ENCODE results near the gene UTP25.

UTP25 gene

DNA sequence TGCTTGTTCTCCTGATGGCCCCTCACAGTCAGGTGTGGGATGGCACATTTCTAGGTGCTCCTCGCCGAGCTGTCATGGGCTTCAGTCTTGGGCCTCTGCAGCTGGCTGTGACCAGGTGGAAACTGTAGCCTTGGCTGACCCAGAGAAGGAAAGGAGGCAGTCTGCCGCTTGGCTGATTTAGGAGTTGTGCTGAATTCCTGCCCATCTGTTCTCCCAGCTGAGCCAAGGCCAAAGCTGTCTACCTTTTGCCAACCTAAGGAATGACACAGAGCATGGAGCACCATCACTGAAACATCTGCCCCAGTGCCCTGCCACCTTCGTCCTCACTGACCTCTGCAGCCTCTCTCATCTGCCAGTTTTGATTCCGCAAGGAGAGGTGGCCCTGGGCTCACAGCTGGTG lies 27.9 kb downstream of the UTP25 start:
- DNase-seq (ENCODE audit: low read depth in 1 of 2, low spot score in 1 of 2): no peak
- in situ Hi-C loops (cut with HindIII; ENCODE audit: low pct_unique_long_range_greater_than_20kb, low sequenced_read_pairs): no loop called here
- no peak for TF ChIP-seq JUND (IDR thresholded peaks at IDR 0.05; ENCODE audit: low read depth)

DNA sequence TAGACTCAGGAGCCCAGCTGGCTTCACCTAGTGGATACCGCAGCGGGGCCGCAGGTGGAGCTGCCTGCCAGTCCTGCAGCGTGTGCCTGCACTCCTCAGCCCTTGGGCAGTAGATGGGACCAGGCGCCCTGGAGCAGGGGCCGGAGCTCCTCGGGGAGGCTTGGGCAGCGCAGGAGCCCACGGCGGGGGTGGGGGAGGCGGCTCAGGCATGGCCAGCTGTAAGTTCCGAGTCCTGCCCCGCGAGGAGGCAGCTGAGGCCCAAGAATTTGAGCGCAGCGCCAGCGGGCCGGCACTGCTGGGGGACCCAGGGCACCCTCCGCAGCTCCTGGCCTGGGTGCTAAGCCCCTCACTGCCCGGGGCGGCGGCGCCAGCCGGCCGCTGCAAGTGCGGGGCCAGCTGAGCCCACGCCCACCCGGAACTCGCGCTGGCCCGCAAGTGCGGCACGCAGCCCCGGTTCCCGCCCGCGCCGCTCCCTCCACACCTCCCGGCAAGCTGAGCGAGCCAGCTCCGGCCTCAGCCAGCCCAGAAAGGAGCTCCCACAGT lies 30.9 kb downstream of the UTP25 start:
- in situ Hi-C loops (cut with HindIII; ENCODE audit: low pct_unique_long_range_greater_than_20kb, low sequenced_read_pairs): no loop called here
- no peak for DNase-seq (ENCODE audit: low read depth in 1 of 2, low spot score in 1 of 2)
- TF ChIP-seq JUND (IDR thresholded peaks at IDR 0.05; ENCODE audit: low read depth): no peak

DNA sequence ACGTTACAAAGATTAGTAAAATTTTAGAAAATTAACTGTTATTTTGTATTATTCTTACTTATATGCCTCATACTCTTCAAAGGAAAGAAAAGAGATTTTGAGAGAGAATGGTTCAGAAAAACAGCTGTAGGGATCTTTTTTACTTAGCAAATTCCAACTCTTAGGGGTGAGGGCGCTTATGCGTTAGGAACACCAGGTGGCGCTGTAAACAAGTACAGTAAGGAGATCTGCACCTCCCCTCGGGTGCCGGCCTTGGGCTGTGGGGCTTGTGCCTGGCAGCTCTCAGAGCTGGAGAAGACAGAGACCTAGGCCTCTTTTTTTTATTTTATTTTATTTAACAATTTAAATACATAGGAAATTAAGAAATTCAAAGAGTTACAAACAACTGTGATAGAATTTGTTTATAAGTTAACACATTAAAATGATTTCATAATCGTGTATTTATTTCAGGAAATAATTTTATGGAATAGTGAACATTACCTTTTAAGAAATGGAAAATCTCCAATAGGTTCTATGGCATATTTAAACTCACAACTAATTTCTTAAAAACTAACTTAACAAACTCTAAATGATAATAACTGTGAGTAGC lies 32.6 kb downstream of the UTP25 start:
- TF ChIP-seq JUND (IDR thresholded peaks at IDR 0.05; ENCODE audit: low read depth): no peak
- in situ Hi-C loops (cut with HindIII; ENCODE audit: low pct_unique_long_range_greater_than_20kb, low sequenced_read_pairs): no loop called here
- peak; percentile 86 to 95 for DNase-seq (ENCODE audit: low read depth in 1 of 2, low spot score in 1 of 2)

DNA sequence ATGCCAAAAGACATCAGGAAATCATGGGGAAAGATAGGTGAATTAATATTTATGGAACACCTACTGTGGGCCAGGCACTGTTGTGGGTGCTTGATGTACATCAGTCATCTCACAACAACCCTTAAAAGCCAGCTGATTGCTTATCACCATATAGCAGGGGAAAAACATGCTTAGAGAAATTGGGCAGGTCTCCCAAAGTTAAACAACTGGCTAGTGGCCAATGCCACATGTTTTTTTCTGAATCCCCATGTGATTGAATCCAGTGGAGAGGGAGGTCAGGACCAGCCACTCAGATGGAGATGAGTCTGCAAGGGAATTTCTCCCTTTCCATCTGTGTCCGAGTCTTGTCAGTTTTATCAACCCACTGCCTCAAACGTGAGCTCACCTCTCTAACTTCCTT lies 33.5 kb downstream of the UTP25 start:
- no peak for DNase-seq (ENCODE audit: low read depth in 1 of 2, low spot score in 1 of 2)
- TF ChIP-seq JUND (IDR thresholded peaks at IDR 0.05; ENCODE audit: low read depth): no peak
- in situ Hi-C loops (cut with HindIII; ENCODE audit: low pct_unique_long_range_greater_than_20kb, low sequenced_read_pairs): no loop called here

DNA sequence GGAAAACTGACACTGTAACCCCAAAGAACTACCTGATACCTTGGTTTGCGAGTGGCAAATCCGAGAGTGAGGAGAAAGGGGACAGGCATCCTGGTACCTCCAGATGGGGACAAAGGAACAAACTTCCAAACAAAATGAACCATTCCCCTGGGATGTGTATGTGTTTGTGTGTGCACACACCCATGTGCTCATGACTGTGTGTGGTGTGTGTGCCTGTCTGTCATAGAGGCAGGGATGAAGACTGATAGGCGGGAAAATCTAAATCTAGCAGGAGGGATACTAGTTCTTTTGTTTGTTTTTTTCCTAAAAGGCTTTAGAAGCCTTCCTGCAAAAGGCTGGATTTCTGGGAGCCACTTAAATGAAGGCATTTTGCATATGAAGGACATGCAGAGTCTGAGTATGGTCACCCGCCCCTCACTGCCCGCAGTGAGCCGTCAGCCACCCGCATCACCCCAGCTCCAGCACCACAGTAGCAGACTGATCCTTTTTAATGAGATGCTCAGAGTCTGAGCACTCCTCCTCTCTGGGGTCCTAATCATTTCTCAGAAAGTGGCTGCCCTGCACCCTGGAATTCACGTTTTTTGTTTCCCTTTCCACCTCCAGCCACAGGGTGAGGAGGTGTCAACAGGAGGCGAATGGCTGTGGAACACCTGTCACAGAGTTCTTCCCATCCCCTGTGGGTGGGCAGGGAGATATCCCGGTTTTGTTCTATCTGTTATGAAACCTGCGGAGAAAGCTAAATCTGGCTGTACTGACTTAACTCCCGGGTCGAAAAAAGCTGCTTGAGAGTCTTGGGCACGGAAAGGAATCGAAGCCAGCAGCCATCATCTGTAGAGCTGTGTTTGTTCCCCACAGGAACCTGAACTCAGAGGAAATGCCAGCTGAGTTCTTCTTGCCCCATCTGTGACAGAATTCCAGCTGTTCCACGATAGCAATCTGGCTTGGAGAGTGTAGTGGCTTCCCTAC lies 34.9 kb downstream of the UTP25 start:
- DNase-seq (ENCODE audit: low read depth in 1 of 2, low spot score in 1 of 2): no peak
- TF ChIP-seq JUND (IDR thresholded peaks at IDR 0.05; ENCODE audit: low read depth): no peak
- in situ Hi-C loops (cut with HindIII; ENCODE audit: low pct_unique_long_range_greater_than_20kb, low sequenced_read_pairs): no loop called here

DNA sequence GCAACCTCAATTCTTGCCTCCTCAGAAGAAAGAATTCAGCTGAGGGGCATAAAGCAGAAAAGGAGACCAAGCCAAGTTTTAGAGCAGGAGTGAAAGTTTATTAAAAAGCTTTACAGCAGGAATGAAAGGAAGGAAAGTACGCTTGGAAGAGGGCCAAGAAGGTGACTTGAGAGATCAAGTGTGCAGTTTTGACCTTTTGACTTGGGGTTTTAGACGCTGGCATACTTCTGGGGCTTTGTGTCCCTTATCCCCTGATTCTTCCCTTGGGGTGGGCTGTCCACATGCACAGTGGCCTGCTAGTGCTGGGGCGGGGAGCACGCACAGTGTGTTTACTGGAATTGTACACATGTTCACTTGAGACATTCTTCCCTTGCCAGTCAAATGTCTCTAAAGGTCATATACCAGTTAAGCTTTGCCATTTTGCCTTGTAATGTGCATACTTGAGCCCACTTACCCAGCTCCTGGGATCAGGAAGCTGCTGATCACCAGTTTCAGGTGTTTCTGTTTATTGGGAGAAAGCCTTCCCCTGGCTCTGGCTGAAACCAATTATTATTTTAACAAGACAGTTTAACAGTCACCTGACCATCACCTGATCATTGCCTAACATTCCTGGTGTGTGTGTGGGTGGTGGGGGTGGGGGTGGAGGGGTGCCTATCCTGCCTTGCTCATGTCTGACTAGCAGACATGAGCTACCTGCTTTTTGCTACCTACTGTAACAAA lies 36.2 kb downstream of the UTP25 start:
- in situ Hi-C loops (cut with HindIII; ENCODE audit: low pct_unique_long_range_greater_than_20kb, low sequenced_read_pairs): no loop called here
- no peak for TF ChIP-seq JUND (IDR thresholded peaks at IDR 0.05; ENCODE audit: low read depth)
- no peak for DNase-seq (ENCODE audit: low read depth in 1 of 2, low spot score in 1 of 2)

DNA sequence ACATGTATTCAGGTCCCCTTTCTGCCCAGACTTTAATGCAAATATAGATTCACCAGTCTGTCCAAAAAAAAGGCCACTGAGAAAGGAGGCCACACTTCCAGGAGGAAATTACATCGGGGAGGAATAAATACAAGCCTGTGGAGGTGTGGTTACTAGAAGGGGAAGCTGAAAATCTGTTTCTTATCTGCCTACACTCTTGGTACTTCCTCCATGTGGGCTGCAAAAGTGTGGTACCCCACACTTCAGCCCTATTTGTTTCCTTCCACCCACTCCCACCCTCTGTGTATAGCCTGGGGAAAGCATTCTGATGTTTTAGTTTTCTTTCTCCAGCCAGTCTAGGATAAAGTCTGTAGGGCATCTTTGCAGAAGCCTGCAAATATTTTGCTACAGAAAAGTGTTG lies 38.4 kb downstream of the UTP25 start:
- DNase-seq (ENCODE audit: low read depth in 1 of 2, low spot score in 1 of 2): no peak
- in situ Hi-C loops (cut with HindIII; ENCODE audit: low pct_unique_long_range_greater_than_20kb, low sequenced_read_pairs): no loop called here
- TF ChIP-seq JUND (IDR thresholded peaks at IDR 0.05; ENCODE audit: low read depth): no peak

DNA sequence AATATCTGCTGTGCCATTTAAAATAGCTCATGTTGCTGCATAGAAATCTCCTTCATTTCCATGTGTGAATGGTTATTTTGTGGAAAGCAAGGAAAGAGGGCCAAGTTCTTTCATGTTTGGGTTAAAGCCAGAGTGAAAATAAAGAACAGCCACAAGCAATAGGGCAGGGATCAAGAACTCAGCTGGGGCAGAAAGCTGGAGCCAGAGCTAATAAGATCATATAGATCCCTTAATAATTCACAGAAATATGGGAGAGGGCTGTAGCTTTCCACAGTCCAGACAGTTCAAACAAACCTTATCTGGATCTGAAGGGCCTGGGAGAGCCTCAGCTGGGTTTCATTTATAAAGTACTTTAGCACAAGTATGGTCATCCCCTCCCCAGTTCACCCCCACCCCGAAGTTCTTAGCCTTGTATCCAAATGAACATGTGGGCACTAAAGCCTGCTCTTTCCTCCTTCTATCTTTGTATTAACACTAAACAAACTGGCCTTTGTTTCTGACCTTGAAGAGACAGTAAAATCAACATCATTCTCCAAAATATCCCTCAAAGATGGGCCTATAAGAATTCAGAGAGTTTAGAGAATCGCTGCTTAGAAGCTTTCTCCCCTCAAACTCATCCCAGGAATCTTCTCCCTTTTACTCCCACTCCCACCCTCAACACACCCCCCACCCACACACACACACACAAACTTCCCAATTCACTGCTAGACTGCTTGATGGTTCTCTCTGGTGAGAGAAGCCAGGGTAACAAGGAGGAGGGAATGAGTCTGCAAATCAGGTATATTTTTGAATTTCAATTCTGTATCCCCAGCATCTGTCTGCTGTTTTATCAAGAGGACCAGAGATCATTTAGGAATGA lies 41.7 kb downstream of the UTP25 start:
- no peak for TF ChIP-seq JUND (IDR thresholded peaks at IDR 0.05; ENCODE audit: low read depth)
- no peak for DNase-seq (ENCODE audit: low read depth in 1 of 2, low spot score in 1 of 2)
- in situ Hi-C loops (cut with HindIII; ENCODE audit: low pct_unique_long_range_greater_than_20kb, low sequenced_read_pairs): no loop called here

DNA sequence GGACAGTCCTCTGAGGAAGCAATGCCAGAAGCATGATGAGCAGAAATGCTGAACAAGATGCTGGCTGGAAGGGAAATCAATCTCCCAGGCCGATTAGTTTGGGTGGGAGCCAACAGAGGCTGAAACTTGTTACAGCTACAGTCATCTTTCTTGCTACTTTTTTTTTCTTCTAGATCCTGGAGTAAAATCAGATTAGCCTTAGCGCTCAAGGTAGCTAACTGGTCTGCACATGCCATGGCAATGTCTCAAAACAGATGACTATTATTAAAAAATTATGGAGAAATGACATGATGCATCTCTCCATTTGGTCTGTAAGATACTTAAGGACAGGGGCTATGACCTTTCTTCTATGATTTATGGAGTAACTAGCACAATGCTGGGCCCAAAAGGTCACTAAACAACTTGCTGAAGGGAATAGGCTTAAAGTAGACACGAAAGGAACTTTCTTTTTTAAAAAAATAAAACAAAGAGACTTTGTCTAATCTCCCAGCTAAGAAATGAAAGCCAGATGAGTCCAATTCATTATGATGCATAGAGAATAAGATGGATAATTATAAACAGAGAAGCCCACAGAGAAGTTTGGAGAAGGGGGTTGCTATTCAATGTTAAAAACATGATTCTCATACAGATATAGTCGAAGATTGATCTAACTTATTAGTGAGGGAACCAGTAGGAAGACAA lies 42.5 kb downstream of the UTP25 start:
- no peak for DNase-seq (ENCODE audit: low read depth in 1 of 2, low spot score in 1 of 2)
- in situ Hi-C loops (cut with HindIII; ENCODE audit: low pct_unique_long_range_greater_than_20kb, low sequenced_read_pairs): no loop called here
- TF ChIP-seq JUND (IDR thresholded peaks at IDR 0.05; ENCODE audit: low read depth): no peak

DNA sequence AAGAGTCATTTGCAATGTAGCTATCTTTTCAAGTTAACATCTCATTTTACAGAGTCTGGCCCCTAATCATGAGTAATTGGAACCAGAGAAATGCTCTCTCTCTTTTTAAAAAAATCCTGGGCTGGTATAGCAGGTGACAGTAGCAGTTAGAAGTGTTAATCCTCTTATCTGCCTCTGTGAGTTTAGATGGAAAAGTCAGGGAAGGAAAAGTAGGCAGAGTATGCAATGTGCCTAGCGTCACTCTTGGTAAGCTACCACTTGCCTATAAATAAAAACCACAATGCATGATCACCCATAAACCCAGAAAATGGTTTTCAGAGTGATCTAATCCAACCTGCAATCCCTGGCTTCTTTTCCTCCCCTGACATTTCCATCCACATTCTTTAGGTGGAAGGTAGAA lies 43.2 kb downstream of the UTP25 start:
- TF ChIP-seq JUND (IDR thresholded peaks at IDR 0.05; ENCODE audit: low read depth): no peak
- in situ Hi-C loops (cut with HindIII; ENCODE audit: low pct_unique_long_range_greater_than_20kb, low sequenced_read_pairs): no loop called here

DNA sequence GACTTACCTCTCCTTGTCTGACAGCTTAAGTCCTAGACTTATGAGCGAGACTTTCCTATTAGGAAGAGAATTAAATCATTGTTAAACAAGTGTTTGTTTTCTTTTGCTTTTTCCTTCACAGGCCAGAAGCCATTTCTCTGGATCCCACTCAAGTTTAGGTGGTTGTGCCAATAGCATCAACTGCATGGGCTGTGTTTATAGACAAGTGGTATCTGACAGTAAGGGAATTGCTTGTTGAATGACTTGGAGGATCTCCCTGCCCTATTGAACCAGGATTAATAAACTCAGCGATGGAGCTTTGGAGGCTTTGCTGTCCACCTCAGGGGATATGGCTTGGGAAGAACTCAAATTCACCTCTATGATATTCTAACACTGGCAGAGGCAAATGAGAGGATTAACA lies 43.7 kb downstream of the UTP25 start:
- no peak for DNase-seq (ENCODE audit: low read depth in 1 of 2, low spot score in 1 of 2)
- TF ChIP-seq JUND (IDR thresholded peaks at IDR 0.05; ENCODE audit: low read depth): no peak
- in situ Hi-C loops (cut with HindIII; ENCODE audit: low pct_unique_long_range_greater_than_20kb, low sequenced_read_pairs): no loop called here

More for the DNA sequence above, 43.2 kb downstream of the UTP25 start:
- DNase-seq (ENCODE audit: low read depth in 1 of 2, low spot score in 1 of 2): no peak
